ENCODE measurements around the gene FTO.

Gene FTO

GRCh38 chr16:53913099-53913870 is 209.3 kb downstream of the FTO start:
- no peak for FAIRE-seq
- DNase-seq (ENCODE audit: extremely low spot score, insufficient read length, low read depth) = no peak

GRCh38 chr16:53913920-53914319 is 210.0 kb downstream of the FTO start:
- FAIRE-seq = no peak
- DNase-seq (ENCODE audit: extremely low spot score, insufficient read length, low read depth) = no peak

GRCh38 chr16:53914736-53915135 is 210.8 kb downstream of the FTO start:
- FAIRE-seq (no peak), DNase-seq (ENCODE audit: extremely low spot score, insufficient read length, low read depth) (no peak)

- no peak for DNase-seq (ENCODE audit: extremely low spot score, insufficient read length, low read depth)
- FAIRE-seq = no peak
These were observed 211.7 kb downstream of the FTO start for GRCh38 chr16:53915452-53916160.

- no peak for DNase-seq (ENCODE audit: extremely low spot score, insufficient read length, low read depth)
- FAIRE-seq = no peak
These were observed 217.0 kb downstream of the FTO start for GRCh38 chr16:53920988-53921387.

- DNase-seq (ENCODE audit: extremely low spot score, insufficient read length, low read depth) = no peak
- FAIRE-seq = no peak
These were observed 218.3 kb downstream of the FTO start for GRCh38 chr16:53922067-53922806.

- FAIRE-seq (no peak), DNase-seq (ENCODE audit: extremely low spot score, insufficient read length, low read depth) (no peak)
These were observed 219.0 kb downstream of the FTO start for GRCh38 chr16:53922807-53923571.

GRCh38 chr16:53924331-53925106 is 220.6 kb downstream of the FTO start:
- FAIRE-seq = no peak
- no peak for DNase-seq (ENCODE audit: extremely low spot score, insufficient read length, low read depth)

GRCh38 chr16:53925107-53925410 is 221.1 kb downstream of the FTO start:
- DNase-seq (ENCODE audit: extremely low spot score, insufficient read length, low read depth) (no peak), FAIRE-seq (no peak)

GRCh38 chr16:53925526-53925925 is 221.6 kb downstream of the FTO start:
- DNase-seq (ENCODE audit: extremely low spot score, insufficient read length, low read depth) (no peak), FAIRE-seq (no peak)

GRCh38 chr16:53926209-53926608 is 222.3 kb downstream of the FTO start:
- DNase-seq (ENCODE audit: extremely low spot score, insufficient read length, low read depth) = no peak
- FAIRE-seq = no peak

- no peak for FAIRE-seq
- DNase-seq (ENCODE audit: extremely low spot score, insufficient read length, low read depth) = no peak
These were observed 229.0 kb downstream of the FTO start for GRCh38 chr16:53932975-53933374.

- FAIRE-seq (no peak), DNase-seq (ENCODE audit: extremely low spot score, insufficient read length, low read depth) (no peak)
These were observed 229.5 kb downstream of the FTO start for GRCh38 chr16:53933407-53933806.

GRCh38 chr16:53936052-53936451 is 232.1 kb downstream of the FTO start:
- FAIRE-seq = no peak
- no peak for DNase-seq (ENCODE audit: extremely low spot score, insufficient read length, low read depth)

GRCh38 chr16:53936529-53936928 is 232.6 kb downstream of the FTO start:
- FAIRE-seq (no peak), DNase-seq (ENCODE audit: extremely low spot score, insufficient read length, low read depth) (no peak)

- DNase-seq (ENCODE audit: extremely low spot score, insufficient read length, low read depth) (no peak), FAIRE-seq (no peak)
These were observed 233.4 kb downstream of the FTO start for GRCh38 chr16:53937161-53937880.

GRCh38 chr16:53944025-53944424 is 240.1 kb downstream of the FTO start:
- no peak for DNase-seq (ENCODE audit: extremely low spot score, insufficient read length, low read depth)
- no peak for FAIRE-seq

GRCh38 chr16:53945996-53946395 is 242.0 kb downstream of the FTO start:
- peak; percentile 62 for FAIRE-seq
- no peak for DNase-seq (ENCODE audit: extremely low spot score, insufficient read length, low read depth)

- DNase-seq (ENCODE audit: extremely low spot score, insufficient read length, low read depth) (no peak), FAIRE-seq (no peak)
These were observed 242.9 kb downstream of the FTO start for GRCh38 chr16:53946746-53947386.
